Neural cell (in vitro differentiated cells): ENCODE measurements around the gene FCGBP.

Source experiments
- EZH2 ChIP-seq: fragments of 200-600, 300-800 bp; shearing (Covaris generic), sonication (generic); IDR thresholded peaks from 2 replicates; pipeline ENCODE4 v1.6.1; 2014; ENCODE audit warnings: antibody characterized with exemption, low read length, borderline replicate concordance, mild to moderate bottlenecking; ENCODE audit not compliant: insufficient read depth, poor library complexity, severe bottlenecking
- SMC3 ChIP-seq: fragments of 450-650 bp; conservative IDR thresholded peaks from 2 replicates; pipeline ENCODE4 v1.6.1; 2014; ENCODE audit warnings: antibody characterized with exemption, mild to moderate bottlenecking, moderate library complexity; ENCODE audit not compliant: poor library complexity
- TF ChIP-seq, protein P1 (sequence below): fragments of 450-650 bp; IDR thresholded peaks from 2 replicates; pipeline ENCODE4 v1.5.1; 2014; ENCODE audit warnings: antibody characterized with exemption, mild to moderate bottlenecking, moderate library complexity; ENCODE audit not compliant: poor library complexity, severe bottlenecking
- TF ChIP-seq, protein P2 (sequence below): IDR thresholded peaks from 2 replicates; pipeline ENCODE4 v1.6.1; 2012; ENCODE audit warnings: borderline replicate concordance

DNA sequence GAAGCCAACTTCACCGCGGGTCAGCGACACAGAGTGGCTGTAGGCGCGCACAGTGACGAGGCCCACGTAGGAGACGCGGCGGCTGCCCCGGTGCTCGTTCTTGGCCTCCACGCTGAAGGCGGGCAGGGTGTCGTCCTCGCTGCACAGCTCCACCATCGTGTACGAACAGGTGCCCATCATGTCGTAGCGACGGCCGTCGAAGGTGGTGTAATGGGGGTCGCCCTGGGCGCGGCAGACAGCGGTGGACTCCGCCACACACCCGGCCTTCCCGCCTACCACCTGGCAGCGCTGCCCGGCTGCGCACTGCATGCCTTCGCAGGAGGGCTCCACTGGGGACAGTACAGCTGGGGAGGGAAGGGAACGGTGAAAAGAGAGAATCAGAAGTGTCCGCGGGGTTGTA lies 10.0 kb downstream of the FCGBP start:
- TF ChIP-seq EZH2, result no peak
- TF ChIP-seq, protein P1, sequence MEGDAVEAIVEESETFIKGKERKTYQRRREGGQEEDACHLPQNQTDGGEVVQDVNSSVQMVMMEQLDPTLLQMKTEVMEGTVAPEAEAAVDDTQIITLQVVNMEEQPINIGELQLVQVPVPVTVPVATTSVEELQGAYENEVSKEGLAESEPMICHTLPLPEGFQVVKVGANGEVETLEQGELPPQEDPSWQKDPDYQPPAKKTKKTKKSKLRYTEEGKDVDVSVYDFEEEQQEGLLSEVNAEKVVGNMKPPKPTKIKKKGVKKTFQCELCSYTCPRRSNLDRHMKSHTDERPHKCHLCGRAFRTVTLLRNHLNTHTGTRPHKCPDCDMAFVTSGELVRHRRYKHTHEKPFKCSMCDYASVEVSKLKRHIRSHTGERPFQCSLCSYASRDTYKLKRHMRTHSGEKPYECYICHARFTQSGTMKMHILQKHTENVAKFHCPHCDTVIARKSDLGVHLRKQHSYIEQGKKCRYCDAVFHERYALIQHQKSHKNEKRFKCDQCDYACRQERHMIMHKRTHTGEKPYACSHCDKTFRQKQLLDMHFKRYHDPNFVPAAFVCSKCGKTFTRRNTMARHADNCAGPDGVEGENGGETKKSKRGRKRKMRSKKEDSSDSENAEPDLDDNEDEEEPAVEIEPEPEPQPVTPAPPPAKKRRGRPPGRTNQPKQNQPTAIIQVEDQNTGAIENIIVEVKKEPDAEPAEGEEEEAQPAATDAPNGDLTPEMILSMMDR, result no peak
- no peak for TF ChIP-seq SMC3
- TF ChIP-seq, protein P2, sequence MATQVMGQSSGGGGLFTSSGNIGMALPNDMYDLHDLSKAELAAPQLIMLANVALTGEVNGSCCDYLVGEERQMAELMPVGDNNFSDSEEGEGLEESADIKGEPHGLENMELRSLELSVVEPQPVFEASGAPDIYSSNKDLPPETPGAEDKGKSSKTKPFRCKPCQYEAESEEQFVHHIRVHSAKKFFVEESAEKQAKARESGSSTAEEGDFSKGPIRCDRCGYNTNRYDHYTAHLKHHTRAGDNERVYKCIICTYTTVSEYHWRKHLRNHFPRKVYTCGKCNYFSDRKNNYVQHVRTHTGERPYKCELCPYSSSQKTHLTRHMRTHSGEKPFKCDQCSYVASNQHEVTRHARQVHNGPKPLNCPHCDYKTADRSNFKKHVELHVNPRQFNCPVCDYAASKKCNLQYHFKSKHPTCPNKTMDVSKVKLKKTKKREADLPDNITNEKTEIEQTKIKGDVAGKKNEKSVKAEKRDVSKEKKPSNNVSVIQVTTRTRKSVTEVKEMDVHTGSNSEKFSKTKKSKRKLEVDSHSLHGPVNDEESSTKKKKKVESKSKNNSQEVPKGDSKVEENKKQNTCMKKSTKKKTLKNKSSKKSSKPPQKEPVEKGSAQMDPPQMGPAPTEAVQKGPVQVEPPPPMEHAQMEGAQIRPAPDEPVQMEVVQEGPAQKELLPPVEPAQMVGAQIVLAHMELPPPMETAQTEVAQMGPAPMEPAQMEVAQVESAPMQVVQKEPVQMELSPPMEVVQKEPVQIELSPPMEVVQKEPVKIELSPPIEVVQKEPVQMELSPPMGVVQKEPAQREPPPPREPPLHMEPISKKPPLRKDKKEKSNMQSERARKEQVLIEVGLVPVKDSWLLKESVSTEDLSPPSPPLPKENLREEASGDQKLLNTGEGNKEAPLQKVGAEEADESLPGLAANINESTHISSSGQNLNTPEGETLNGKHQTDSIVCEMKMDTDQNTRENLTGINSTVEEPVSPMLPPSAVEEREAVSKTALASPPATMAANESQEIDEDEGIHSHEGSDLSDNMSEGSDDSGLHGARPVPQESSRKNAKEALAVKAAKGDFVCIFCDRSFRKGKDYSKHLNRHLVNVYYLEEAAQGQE, result no peak
